ENCODE measurements around the gene CUL4B.
"Not testable (repeated sequence)": the region's sequence is repeated elsewhere in the genome, so short reads cannot be mapped to it uniquely, and the experiment has no call there.

Gene CUL4B

GRCh38 chrX:120534413-120535205 is 26.2 kb downstream of the CUL4B start:
- no peak for DNase-seq

- DNase-seq, result no peak
Observed at GRCh38 chrX:120522820-120523219, 37.9 kb downstream of the CUL4B start.

GRCh38 chrX:120517936-120518335 is 42.8 kb downstream of the CUL4B start:
- no peak for DNase-seq

- DNase-seq, result no peak
Observed at GRCh38 chrX:120514236-120514635, 46.5 kb downstream of the CUL4B start.

DNA sequence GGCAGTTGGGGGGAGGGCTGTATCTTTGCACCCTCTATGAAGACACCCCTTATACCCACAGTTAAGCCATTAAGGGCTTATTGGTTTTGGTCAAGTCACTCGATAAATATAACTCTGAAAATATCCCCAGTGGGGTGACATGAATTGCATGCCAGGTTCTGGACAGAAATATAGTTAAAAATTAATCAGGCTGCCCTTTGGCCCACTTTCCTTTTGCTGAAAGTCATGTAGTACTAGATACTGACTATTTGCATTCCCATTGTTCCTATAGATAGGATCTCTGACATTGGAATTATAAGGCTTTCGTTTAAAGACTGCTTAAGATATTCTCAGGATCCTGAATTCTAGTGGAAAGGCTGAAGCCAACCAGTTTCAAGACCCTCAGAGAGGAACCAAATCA is 48.1 kb downstream of the CUL4B start:
- DNase-seq, result no peak

GRCh38 chrX:120512222-120512621 is 48.5 kb downstream of the CUL4B start:
- no peak for DNase-seq

DNA sequence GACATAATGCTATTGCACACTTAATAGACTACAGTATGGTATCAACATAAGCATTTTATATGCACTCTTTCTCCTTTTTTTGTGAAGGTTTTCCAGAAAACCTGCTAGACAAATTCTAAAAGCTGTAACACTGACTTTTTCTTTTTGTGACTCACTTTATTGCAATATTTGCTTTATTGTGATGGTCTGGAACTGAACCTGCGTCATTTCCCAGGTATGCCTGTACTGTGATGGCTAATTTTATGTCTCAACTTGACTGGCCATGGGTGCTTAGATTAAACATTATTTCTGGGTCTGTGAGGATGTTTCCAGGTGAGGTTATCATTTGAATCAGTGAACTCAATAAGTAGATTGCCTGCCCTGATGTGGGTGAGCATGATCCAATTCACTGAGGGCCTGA is 56.2 kb downstream of the CUL4B start:
- no peak for DNase-seq

GRCh38 chrX:120499301-120500072 is 61.3 kb downstream of the CUL4B start:
- DNase-seq, result no peak

GRCh38 chrX:120490119-120490518 is 70.6 kb downstream of the CUL4B start:
- DNase-seq, result not testable (repeated sequence)

DNA sequence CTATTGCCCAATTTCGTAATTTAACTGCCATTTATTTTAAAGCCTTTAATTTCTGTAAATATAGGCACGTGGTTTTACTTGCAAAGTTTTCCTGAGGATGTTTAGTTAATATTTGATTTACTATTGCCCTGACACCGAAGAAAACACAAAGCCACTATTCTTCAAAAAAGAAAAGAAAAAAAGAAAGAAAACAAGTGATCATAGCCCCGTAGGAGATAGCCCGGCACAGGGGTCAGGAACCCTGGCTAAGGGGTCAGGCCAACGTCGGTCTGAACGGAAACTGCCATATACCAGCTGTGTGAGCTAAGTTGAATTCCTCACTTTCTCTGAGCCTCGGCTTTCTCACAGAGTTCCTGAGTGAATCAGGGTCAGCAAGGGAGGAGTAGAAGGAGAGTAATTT is 74.0 kb downstream of the CUL4B start:
- DNase-seq, result peak in 2 of 51 donors; percentile 2 to 3

- peak; percentile 6 to 94 (median 71) for DNase-seq
Observed at GRCh38 chrX:120485638-120486520, 74.9 kb downstream of the CUL4B start.

DNA sequence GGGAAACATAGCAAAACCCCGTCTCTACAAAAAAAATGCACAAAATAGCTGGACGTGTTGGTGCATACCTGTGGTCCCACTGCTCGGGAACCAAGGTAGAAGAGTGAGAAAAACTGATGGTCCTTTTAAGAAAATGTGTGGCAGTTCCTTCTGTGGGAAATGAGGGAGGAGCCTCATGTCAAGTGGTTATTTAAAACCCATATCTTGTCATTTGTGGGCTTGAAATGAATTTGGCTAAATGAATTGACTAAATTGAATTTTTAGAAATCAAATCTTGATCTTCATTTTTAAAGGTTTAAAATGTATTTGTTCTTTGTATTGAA is 75.5 kb downstream of the CUL4B start:
- DNase-seq, result peak in 1 of 51 donors; percentile 1

DNA sequence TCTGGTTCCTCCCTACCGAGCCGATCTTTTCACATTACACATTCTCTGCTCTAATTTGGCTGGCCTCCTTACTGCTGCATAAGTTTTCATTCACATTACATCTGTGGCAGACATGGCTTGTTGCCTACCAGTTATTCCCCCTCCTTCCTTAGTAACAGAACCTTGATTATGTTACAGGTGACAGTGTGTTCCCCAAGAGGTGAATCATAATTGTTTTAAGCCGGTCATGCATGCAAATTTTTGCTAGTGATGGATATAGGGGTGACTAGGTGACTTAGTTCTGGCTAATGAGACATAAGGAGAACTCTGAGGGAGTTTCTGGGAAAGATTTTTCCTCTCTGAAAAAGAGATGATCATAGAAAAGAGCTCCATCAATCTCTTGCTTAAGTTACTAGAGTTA is 83.3 kb downstream of the CUL4B start:
- no peak for DNase-seq

DNA sequence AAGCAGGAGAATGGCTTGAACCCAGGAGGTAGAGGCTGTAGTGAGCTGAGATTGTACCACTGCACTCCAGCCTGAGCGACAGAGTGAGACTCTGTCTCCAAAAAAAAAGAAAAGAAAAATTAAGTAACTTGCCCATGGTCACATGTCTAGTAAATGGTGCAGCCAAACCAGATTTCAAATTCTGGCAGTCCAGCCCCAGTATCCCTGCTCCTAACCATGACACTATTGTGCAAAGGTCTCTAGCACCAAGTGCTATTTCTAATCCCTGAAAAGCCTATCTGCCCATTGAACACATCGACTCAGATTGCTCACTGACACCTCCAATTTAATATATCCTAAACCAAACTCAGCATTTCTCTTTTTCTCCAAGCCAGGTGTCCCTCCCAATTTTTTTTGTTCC is 84.0 kb downstream of the CUL4B start:
- no peak for DNase-seq

DNA sequence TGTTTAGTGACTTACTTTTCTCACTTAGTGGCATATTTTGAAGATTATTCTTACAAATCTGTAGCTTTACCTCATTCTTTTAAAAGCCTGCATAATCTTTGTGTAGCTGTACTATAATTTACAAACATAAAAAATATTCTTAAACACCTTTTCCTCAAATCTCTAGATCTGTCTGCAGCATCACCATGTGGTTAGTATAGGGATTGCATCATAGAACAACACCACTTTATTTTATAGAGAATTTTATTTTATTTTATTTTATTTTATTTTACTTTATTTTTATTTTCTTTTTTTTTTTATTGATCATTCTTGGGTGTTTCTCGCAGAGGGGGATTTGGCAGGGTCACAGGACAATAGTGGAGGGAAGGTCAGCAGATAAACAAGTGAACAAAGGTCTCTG is 85.3 kb downstream of the CUL4B start:
- DNase-seq, result peak in 1 of 51 donors; percentile 1

Data from hypothalamus (tissue), 51 donors.